GM13976 (cell line): Measurements from ENCODE around the gene LHPP.

ENCODE experiments used
- DNase-seq: peaks from one replicate; pipeline ENCODE4 v3.0.0; 2012; ENCODE audit warnings: low spot score
- in situ Hi-C: fragments of 300-500 bp; cut with MboI; formaldehyde crosslinking; loops from one replicate; pipeline ENCODE4 v1.12.0; 2022; ENCODE audit warnings: low sequenced_read_pairs, mixed read lengths, inconsistent platforms; ENCODE audit not compliant: unreplicated experiment
- TF ChIP-seq, protein P1 (sequence below): IDR thresholded peaks from 2 replicates; pipeline ENCODE4 v1.5.1; 2012; ENCODE audit warnings: borderline replicate concordance, mild to moderate bottlenecking; ENCODE audit not compliant: insufficient read depth; ENCODE audit errors: extremely low read depth, missing control alignments, control extremely low read depth

LHPP gene

DNA sequence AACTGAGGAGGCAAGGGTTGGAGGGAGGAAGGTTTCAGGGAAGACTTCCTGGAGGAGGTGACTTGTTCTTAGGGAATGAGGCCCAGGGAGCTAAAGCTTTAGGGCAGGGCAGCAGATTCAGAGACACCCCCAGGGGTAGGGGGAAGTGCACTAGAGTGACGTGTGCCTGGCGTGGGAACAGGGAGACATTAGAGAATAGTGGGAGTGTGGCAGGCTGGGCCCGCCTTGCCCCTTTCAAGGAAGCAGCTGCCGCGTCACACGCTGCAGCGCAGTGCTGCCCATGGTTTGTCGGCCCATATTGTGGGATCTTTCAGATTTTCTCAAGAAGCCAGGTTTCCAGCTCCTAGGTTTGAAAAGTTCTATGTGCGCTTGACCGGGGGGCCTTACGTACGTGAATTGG lies 139.4 kb downstream of the LHPP start:
- no peak for DNase-seq
- in situ Hi-C loops = no loop called here
- TF ChIP-seq, protein P1, sequence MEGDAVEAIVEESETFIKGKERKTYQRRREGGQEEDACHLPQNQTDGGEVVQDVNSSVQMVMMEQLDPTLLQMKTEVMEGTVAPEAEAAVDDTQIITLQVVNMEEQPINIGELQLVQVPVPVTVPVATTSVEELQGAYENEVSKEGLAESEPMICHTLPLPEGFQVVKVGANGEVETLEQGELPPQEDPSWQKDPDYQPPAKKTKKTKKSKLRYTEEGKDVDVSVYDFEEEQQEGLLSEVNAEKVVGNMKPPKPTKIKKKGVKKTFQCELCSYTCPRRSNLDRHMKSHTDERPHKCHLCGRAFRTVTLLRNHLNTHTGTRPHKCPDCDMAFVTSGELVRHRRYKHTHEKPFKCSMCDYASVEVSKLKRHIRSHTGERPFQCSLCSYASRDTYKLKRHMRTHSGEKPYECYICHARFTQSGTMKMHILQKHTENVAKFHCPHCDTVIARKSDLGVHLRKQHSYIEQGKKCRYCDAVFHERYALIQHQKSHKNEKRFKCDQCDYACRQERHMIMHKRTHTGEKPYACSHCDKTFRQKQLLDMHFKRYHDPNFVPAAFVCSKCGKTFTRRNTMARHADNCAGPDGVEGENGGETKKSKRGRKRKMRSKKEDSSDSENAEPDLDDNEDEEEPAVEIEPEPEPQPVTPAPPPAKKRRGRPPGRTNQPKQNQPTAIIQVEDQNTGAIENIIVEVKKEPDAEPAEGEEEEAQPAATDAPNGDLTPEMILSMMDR = no peak

DNA sequence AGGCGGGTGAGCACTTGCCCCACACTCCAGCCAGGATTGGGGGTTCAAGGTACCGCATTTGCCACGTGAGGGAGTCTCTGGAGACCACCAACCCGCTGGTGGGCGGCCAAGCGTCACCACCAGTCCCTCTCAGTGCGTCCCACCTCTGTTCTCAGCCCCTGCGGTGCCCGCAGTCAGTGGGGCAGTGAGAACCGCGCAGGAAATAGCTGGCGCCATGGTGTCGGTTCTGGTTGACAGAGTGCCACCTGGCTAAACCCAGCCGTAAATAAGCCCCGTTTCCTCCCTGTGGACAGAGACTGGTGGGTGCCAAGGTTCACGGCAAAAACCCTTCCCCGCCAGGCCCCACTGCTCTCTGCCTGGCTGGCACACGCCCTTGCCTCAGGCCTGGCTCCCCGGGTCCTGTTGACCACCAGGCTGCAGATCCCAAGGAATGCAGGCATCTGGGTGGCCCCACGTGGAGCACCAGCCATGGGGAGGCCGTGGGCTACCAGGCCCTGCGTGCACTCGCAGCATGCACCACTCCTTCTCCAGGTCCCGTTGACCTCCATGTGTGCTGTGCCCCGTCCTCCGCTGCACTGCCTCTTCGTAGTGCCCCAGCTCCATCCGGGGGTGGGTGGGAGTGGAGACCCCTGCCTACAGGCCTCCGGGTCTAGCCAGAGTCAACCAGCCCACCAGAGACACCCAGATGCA lies 140.0 kb downstream of the LHPP start:
- no peak for DNase-seq
- TF ChIP-seq, protein P1 = no peak

DNA sequence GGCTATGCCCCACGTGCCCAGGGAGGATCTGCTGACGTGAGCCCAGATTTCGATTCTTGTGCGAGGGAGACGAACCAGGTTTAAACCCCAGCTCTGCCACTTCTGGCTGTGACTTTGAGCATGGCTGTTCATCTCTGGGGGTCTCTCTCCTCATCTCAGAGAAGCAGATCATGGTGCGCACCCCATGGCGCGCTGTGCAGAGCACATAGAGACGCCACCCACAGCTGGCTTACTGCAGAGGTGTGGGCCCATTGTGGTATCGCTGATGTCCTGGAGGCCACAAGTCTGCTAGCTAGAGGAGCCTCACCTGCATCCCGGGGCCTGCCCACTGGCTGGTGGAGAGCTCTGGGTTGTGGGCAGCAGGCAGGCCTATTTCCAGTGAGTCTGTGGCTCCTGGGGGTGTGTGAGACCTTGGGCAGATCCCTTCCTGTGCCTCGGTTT lies 140.5 kb downstream of the LHPP start:
- TF ChIP-seq, protein P1 = no peak
- in situ Hi-C loops = no loop called here
- DNase-seq = no peak

More for the DNA sequence above, 140.0 kb downstream of the LHPP start:
- in situ Hi-C loops = no loop called here

DNA sequence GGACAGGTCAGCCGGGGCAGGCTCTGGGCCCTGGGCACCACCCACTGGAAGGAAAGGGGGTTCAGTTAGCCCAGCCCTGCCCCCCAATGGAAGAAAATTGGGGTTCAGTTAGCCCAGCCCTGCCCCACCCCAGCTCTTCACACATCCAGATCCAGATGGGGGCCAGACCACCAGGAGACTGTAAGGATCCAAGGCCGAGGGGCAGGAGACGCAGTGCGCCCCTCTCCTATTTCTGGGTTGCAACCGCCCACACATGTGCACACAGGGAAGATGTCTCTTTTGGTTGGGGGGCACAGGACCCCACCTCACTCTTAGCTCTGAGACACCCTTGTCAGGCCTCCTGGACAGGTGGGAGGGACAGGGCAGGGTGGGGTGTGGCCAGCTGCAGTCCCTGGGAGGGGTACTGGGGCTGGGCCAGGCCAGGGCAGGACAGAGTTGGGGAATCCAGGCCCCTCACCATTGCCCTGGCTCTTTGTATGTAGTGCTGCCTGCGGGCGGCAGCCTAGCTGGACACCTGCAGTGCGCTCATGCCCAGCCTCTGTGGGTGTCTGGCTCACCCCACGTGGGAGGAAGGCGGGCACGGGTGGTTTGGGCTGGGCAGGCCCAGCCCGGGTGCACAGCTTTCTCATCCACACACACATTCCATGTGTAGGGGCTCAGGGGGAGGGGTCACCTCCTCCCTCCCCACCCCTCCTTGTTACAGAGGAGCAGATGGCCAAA lies 141.2 kb downstream of the LHPP start:
- no peak for DNase-seq
- in situ Hi-C loops = no loop called here

DNA sequence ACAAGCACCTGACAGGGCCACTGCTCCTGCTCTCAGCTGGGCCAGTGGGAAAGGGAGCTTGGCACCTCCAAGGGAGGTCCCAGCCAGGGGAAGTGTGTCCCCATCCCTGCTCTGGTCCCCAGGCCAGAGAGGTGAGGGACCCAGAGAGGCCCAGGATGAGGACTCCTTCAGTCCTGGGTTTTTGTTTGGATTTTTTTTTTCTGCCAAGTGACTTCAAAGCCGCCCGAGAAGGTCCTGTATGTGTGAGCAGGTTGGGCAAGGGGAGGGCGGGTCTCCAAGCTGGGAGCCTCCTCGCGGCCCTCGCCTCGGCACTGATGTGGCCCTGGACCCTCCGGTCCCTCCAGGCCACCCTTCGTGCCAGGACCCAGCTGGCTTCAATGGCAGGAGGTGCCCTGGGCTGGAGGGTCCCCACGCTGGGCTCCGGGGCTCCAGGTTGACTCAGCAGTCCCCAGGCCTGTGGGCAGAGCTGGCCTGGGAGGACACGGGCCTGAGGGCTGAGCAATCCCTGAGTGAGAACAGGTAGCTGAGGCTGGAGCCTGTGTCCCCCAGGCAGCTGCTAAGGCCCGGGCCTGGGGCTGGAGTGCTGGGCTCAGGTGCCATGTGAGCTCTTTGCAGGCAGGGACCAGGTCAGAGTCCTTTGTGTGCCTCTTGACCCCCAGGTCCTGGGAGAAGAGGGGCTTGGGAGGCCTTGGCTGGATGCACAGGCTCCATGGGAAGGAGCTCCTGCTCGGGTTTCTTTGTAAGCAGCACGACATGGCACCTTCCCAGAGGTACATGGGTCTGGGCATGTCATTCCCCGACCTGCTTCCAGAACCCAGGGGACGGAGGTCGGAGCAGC lies 142.0 kb downstream of the LHPP start:
- in situ Hi-C loops = no loop called here

More for the DNA sequence above, 141.2 kb downstream of the LHPP start:
- TF ChIP-seq, protein P1 = no peak

More for the DNA sequence above, 142.0 kb downstream of the LHPP start:
- TF ChIP-seq, protein P1 = no peak
- no peak for DNase-seq
